GM23338 (cell line): Measurements from ENCODE around the gene ADPRHL1. TPM values are rescaled to one million over a fixed set of nuclear protein-coding genes. Genes with fewer than 3 reads are reported as not detected.

Experiments
- ATAC-seq: fragments of 200-7000 bp; cut with Tn5 transposase; 3 replicates; pipeline ENCODE4 v1.9.1; 2020
- DNase-seq: peaks from one replicate; pipeline ENCODE4 v3.0.0-alpha.2; 2015; ENCODE audit warnings: low spot score
- H2AFZ ChIP-seq: fragments of 200-600 bp; sonication (generic); 2 replicates; pipeline ENCODE4 v1.8.0; 2016; ENCODE audit warnings: antibody characterized with exemption, mild to moderate bottlenecking, moderate library complexity
- H3F3A ChIP-seq: fragments of 200-600 bp; sonication (generic); replicated peaks from 2 replicates; pipeline ENCODE4 v1.8.0; 2017; ENCODE audit warnings: antibody characterized with exemption, mixed run types, low read depth
- H3K27ac ChIP-seq: fragments of 200-600 bp; sonication (generic); 2 replicates; pipeline ENCODE4 v1.6.1; 2016; ENCODE audit warnings: low read depth
- H3K27me3 ChIP-seq: fragments of 200-600 bp; sonication (generic); 2 replicates; pipeline ENCODE4 v1.8.0; 2016; ENCODE audit warnings: mild to moderate bottlenecking, mixed run types, moderate library complexity; ENCODE audit not compliant: insufficient read depth
- H3K36me3 ChIP-seq: fragments of 200-600 bp; sonication (generic); 2 replicates; pipeline ENCODE4 v1.8.0; 2016; ENCODE audit warnings: mild to moderate bottlenecking; ENCODE audit not compliant: insufficient read depth
- H3K4me1 ChIP-seq: fragments of 200-600 bp; sonication (generic); 2 replicates; pipeline ENCODE4 v1.8.0; 2016; ENCODE audit warnings: mild to moderate bottlenecking, moderate library complexity; ENCODE audit not compliant: insufficient read depth
- H3K4me2 ChIP-seq: fragments of 200-600 bp; sonication (generic); 2 replicates; pipeline ENCODE4 v1.7.1; 2017; ENCODE audit warnings: mixed run types
- H3K4me3 ChIP-seq: fragments of 200-600 bp; sonication (generic); 2 replicates; pipeline ENCODE4 v1.6.1; 2016; ENCODE audit warnings: mixed run types
- H3K79me2 ChIP-seq: fragments of 200-600 bp; sonication (generic); replicated peaks from 2 replicates; pipeline ENCODE4 v1.8.0; 2017; ENCODE audit warnings: mild to moderate bottlenecking; ENCODE audit not compliant: insufficient read depth
- H3K9me2 ChIP-seq: fragments of 200-600 bp; sonication (generic); 2 replicates; pipeline ENCODE4 v1.8.0; 2017; ENCODE audit not compliant: insufficient read depth
- H4K20me1 ChIP-seq: fragments of 200-600 bp; sonication (generic); replicated peaks from 2 replicates; pipeline ENCODE4 v1.8.0; 2017; ENCODE audit warnings: mild to moderate bottlenecking; ENCODE audit not compliant: insufficient read depth
- H3K27ac Mint-ChIP-seq: 2 replicates; pipeline ENCODE4 v1.8.0; 2020; ENCODE audit warnings: inconsistent platforms, mild to moderate bottlenecking, moderate library complexity, mixed read lengths
- H3K27me3 Mint-ChIP-seq: 3 replicates; pipeline ENCODE4 v1.8.0; 2022; ENCODE audit warnings: low read depth, mild to moderate bottlenecking, moderate library complexity, mixed read lengths, inconsistent platforms; ENCODE audit not compliant: insufficient read depth, poor library complexity
- H3K36me3 Mint-ChIP-seq: 3 replicates; pipeline ENCODE4 v1.8.0; 2021; ENCODE audit warnings: low read depth, mild to moderate bottlenecking, inconsistent platforms, moderate library complexity, mixed read lengths
- H3K4me1 Mint-ChIP-seq: 3 replicates; pipeline ENCODE4 v1.8.0; 2020; ENCODE audit warnings: mild to moderate bottlenecking, inconsistent platforms, mixed read lengths
- H3K4me3 Mint-ChIP-seq: 3 replicates; pipeline ENCODE4 v1.8.0; 2021; ENCODE audit warnings: moderate library complexity, mild to moderate bottlenecking, inconsistent platforms, mixed read lengths
- H3K9me3 Mint-ChIP-seq: 3 replicates; pipeline ENCODE4 v1.8.0; 2020; ENCODE audit warnings: moderate library complexity, mild to moderate bottlenecking, inconsistent platforms, mixed read lengths
- CTCF ChIP-seq, 2 experiments: fragments of 200-600 bp in 1 of 2; sonication (generic) in 1 of 2; conservative IDR thresholded peaks; 2 replicates each; pipeline versions ENCODE4 v1.5.1 to v1.6.1; 2016 to 2017; ENCODE audit warnings: antibody characterized with exemption in 2 of 2, low read depth in 2 of 2, mild to moderate bottlenecking in 2 of 2, moderate library complexity in 1 of 2
- ETS1 ChIP-seq: IDR thresholded peaks from 2 replicates; pipeline ENCODE4 v1.6.1; 2016; ENCODE audit warnings: antibody characterized with exemption
- EZH2 ChIP-seq: fragments of 200-600 bp; sonication (generic); IDR thresholded peaks from one replicate; pipeline ENCODE4 v1.8.0; 2017; ENCODE audit warnings: antibody characterized with exemption, mild to moderate bottlenecking, low read depth; ENCODE audit not compliant: unreplicated experiment
- JUNB ChIP-seq: IDR thresholded peaks from one replicate; pipeline ENCODE4 v1.6.1; 2016; ENCODE audit warnings: antibody characterized with exemption; ENCODE audit not compliant: unreplicated experiment
- POLR2AphosphoS5 ChIP-seq: IDR thresholded peaks from 2 replicates; pipeline ENCODE4 v1.6.1; 2016; ENCODE audit warnings: antibody characterized with exemption, low read depth
- REST ChIP-seq: IDR thresholded peaks from one replicate; pipeline ENCODE4 v1.6.1; 2018; ENCODE audit warnings: antibody characterized with exemption; ENCODE audit not compliant: unreplicated experiment
- ZNF331 ChIP-seq: fragments of 250-450 bp; sonication (Bioruptor Pico); IDR thresholded peaks from 2 replicates; pipeline ENCODE4 v1.5.0; 2020; ENCODE audit warnings: low read depth, mild to moderate bottlenecking, moderate library complexity
- polyA plus RNA-seq: library from polyadenylated mRNA; unstranded; fragments of >200 nt; fragmentation: Nextera tagmentation; extraction: Ambion mirVana; gene quantifications from 2 replicates; pipeline ENCODE4 v1.2.1, GENCODE V29; 2016
- total RNA-seq: library from RNA; depleted of rRNA; stranded (reverse); fragments of >200 nt; shearing (Covaris generic); gene quantifications from 2 replicates; pipeline ENCODE4 v1.2.3, GENCODE V29; 2014

Gene ADPRHL1
- total and polyA plus RNA-seq, 2 experiments from 2014 or later = 0.80 to 1.0 TPM

GRCh38 chr13:113403255-113404104, 49.8 kb downstream of the ADPRHL1 start:
- Histone ChIP-seq H3K4me2 (no peak overlapping the region), H3K79me2 (no peaks in the 10 kb centered on the region), H3K36me3 (no peaks in the 10 kb centered on the region), H3K27ac (no peak overlapping the region), H3K27me3 (no peaks in the 10 kb centered on the region), H4K20me1 (no peaks in the 10 kb centered on the region), H2AFZ (no peak overlapping the region), H3K4me1 (peaks cover 5% of the 10 kb centered on the region; the same call in 1 of the 2 replicates), H3K9me2 (no peaks in the 10 kb centered on the region), H3K4me3 (no peak overlapping the region), H3F3A (no peaks in the 10 kb centered on the region)
- Mint-ChIP-seq H3K36me3 (no peaks in the 10 kb centered on the region), H3K27ac (no peak overlapping the region), H3K9me3 (no peaks in the 10 kb centered on the region), H3K27me3 (peaks cover 15% of the 10 kb centered on the region), H3K4me1 (peaks cover 12% of the 10 kb centered on the region; the same call in 2 of the 3 replicates), H3K4me3 (no peak overlapping the region)
- TF ChIP-seq EZH2 (no peak), JUNB (no peak), POLR2AphosphoS5 (no peak), ETS1 (no peak), REST (no peak), ZNF331 (no peak), CTCF (conservative IDR thresholded peaks at IDR 0.05; ENCODE audit: low read depth in 2 of 2) (no peak)
- DNase-seq (no peak), ATAC-seq (no peak)
